Activated CD8-positive, alpha-beta T cell treated with anti-CD3 and anti-CD28 coated beads, Interleukin-2, amount 10 ng/mL, durations not matched to agents 7 days and 5 days (primary cell): ENCODE measurements around the gene AGAP1. TPM values are rescaled to one million over a fixed set of nuclear protein-coding genes. Genes with fewer than 3 reads are reported as not detected.

Experiments
- ATAC-seq: fragments of 150-1000 bp; cut with Tn5 transposase; one replicate; pipeline ENCODE4 v1.10.0; 2021; ENCODE audit warnings: moderate library complexity
- CTCF ChIA-PET: fragments of 350-600 bp; sonication (Branson Sonifier 250); formaldehyde crosslinking; loops from one replicate; lab custom pipeline; 2021; ENCODE audit warnings: antibody characterized with exemption; lab: Charles Lee
- POLR2A ChIA-PET: fragments of 350-600 bp; sonication (Branson Sonifier 250); formaldehyde crosslinking; loops from one replicate; lab custom pipeline; 2021; ENCODE audit warnings: antibody characterized with exemption; lab: Charles Lee
- DNase-seq: peaks from one replicate; pipeline ENCODE4 v3.0.0-alpha.2; 2020
- H3K27ac Mint-ChIP-seq: one replicate; pipeline ENCODE4 v1.8.0; 2021; ENCODE audit warnings: mild to moderate bottlenecking, mixed read lengths
- H3K27me3 Mint-ChIP-seq: one replicate; pipeline ENCODE4 v1.8.0; 2021; ENCODE audit warnings: low read depth, mixed read lengths
- H3K36me3 Mint-ChIP-seq: one replicate; pipeline ENCODE4 v1.8.0; 2021; ENCODE audit warnings: low read depth, mixed read lengths
- H3K4me1 Mint-ChIP-seq: one replicate; pipeline ENCODE4 v1.8.0; 2021; ENCODE audit warnings: low read depth, mixed read lengths
- H3K4me3 Mint-ChIP-seq: one replicate; pipeline ENCODE4 v1.8.0; 2021; ENCODE audit warnings: mild to moderate bottlenecking, mixed read lengths
- H3K9me3 Mint-ChIP-seq: one replicate; pipeline ENCODE4 v1.8.0; 2022; ENCODE audit warnings: mixed read lengths; ENCODE audit not compliant: insufficient read depth
- total RNA-seq, 2 experiments: library from RNA; stranded (reverse); gene quantifications; one replicate each; pipeline ENCODE4 v1.2.3, GENCODE V29; 2021

AGAP1 gene
- total RNA-seq, 2 experiments from 2014 or later: 0.82 to 1.3 TPM

GRCh38 chr2:235834781-235835180, 340.9 kb downstream of the AGAP1 start:
- ATAC-seq (no peak), DNase-seq (no peak)
- POLR2A ChIA-PET: no interaction called here
- Mint-ChIP-seq H3K27ac (no peak overlapping the region), H3K36me3 (no peaks in the 10 kb centered on the region), H3K27me3 (no peaks in the 10 kb centered on the region), H3K4me1 (no peaks in the 10 kb centered on the region), H3K4me3 (no peak overlapping the region), H3K9me3 (no peaks in the 10 kb centered on the region)
- CTCF ChIA-PET: no interaction called here

- no peaks in the 10 kb centered on the region for H3K4me1 Mint-ChIP-seq
- CTCF ChIA-PET: no interaction called here
- H3K36me3 Mint-ChIP-seq: no peaks in the 10 kb centered on the region
These were observed 342.0 kb downstream of the AGAP1 start for GRCh38 chr2:235835810-235836209.

GRCh38 chr2:235836491-235836911, 342.7 kb downstream of the AGAP1 start:
- no peaks in the 10 kb centered on the region for H3K27me3 Mint-ChIP-seq
- no peaks in the 10 kb centered on the region for H3K36me3 Mint-ChIP-seq
- H3K27ac Mint-ChIP-seq: no peak overlapping the region
- ATAC-seq (no peak), DNase-seq (no peak)
- ChIA-PET CTCF (no interaction called here), POLR2A (interaction anchor here (0.6 kb wide), 1 partner anchor 620 kb away, joined by 3 read pairs; no protein-coding TSS in a partner anchor)
- no peak overlapping the region for H3K4me3 Mint-ChIP-seq
- H3K9me3 Mint-ChIP-seq: no peaks in the 10 kb centered on the region
- no peaks in the 10 kb centered on the region for H3K4me1 Mint-ChIP-seq

More at GRCh38 chr2:235835810-235836209, 342.0 kb downstream of the AGAP1 start:
- no peaks in the 10 kb centered on the region for H3K27me3 Mint-ChIP-seq
- no peak for DNase-seq
- H3K4me3 Mint-ChIP-seq: no peak overlapping the region
- H3K27ac Mint-ChIP-seq: no peak overlapping the region
- ATAC-seq: no peak
- no peaks in the 10 kb centered on the region for H3K9me3 Mint-ChIP-seq
- POLR2A ChIA-PET: interaction anchor here (0.6 kb wide), 1 partner anchor 620 kb away, joined by 3 read pairs; no protein-coding TSS in a partner anchor

GRCh38 chr2:235839226-235839625, 345.4 kb downstream of the AGAP1 start:
- ChIA-PET CTCF (no interaction called here), POLR2A (no interaction called here)
- no peaks in the 10 kb centered on the region for H3K9me3 Mint-ChIP-seq
- H3K36me3 Mint-ChIP-seq: no peaks in the 10 kb centered on the region
- ATAC-seq: no peak
- DNase-seq: no peak
- no peak overlapping the region for H3K4me3 Mint-ChIP-seq
- H3K4me1 Mint-ChIP-seq: no peaks in the 10 kb centered on the region
- H3K27me3 Mint-ChIP-seq: no peaks in the 10 kb centered on the region
- no peak overlapping the region for H3K27ac Mint-ChIP-seq

- ATAC-seq: no peak
- Mint-ChIP-seq H3K27ac (no peak overlapping the region), H3K4me1 (no peaks in the 10 kb centered on the region), H3K9me3 (no peaks in the 10 kb centered on the region), H3K36me3 (no peaks in the 10 kb centered on the region), H3K4me3 (no peak overlapping the region), H3K27me3 (no peaks in the 10 kb centered on the region)
- DNase-seq: no peak
- CTCF ChIA-PET: no interaction called here
- POLR2A ChIA-PET: no interaction called here
These were observed 346.1 kb downstream of the AGAP1 start for GRCh38 chr2:235839974-235840373.

GRCh38 chr2:235841863-235842262, 348.0 kb downstream of the AGAP1 start:
- Mint-ChIP-seq H3K4me3 (no peak overlapping the region), H3K4me1 (no peaks in the 10 kb centered on the region), H3K36me3 (no peaks in the 10 kb centered on the region), H3K27ac (no peak overlapping the region), H3K27me3 (no peaks in the 10 kb centered on the region), H3K9me3 (no peaks in the 10 kb centered on the region)
- ChIA-PET POLR2A (no interaction called here), CTCF (no interaction called here)
- ATAC-seq (no peak), DNase-seq (no peak)

- Mint-ChIP-seq H3K4me3 (no peak overlapping the region), H3K4me1 (no peaks in the 10 kb centered on the region), H3K36me3 (no peaks in the 10 kb centered on the region), H3K27ac (no peak overlapping the region), H3K27me3 (no peaks in the 10 kb centered on the region), H3K9me3 (no peaks in the 10 kb centered on the region)
- CTCF ChIA-PET: no interaction called here
- ATAC-seq (no peak), DNase-seq (no peak)
- POLR2A ChIA-PET: no interaction called here
These were observed 349.1 kb downstream of the AGAP1 start for GRCh38 chr2:235842941-235843340.

GRCh38 chr2:235843591-235844395, 349.9 kb downstream of the AGAP1 start:
- H3K27me3 Mint-ChIP-seq: no peaks in the 10 kb centered on the region
- CTCF ChIA-PET: no interaction called here

GRCh38 chr2:235844561-235844960, 350.7 kb downstream of the AGAP1 start:
- ChIA-PET CTCF (no interaction called here), POLR2A (no interaction called here)
- Mint-ChIP-seq H3K4me1 (no peaks in the 10 kb centered on the region), H3K36me3 (no peaks in the 10 kb centered on the region), H3K27ac (no peak overlapping the region), H3K27me3 (no peaks in the 10 kb centered on the region), H3K4me3 (no peak overlapping the region), H3K9me3 (no peaks in the 10 kb centered on the region)
- DNase-seq: no peak
- ATAC-seq: no peak

More at GRCh38 chr2:235843591-235844395, 349.9 kb downstream of the AGAP1 start:
- H3K36me3 Mint-ChIP-seq: no peaks in the 10 kb centered on the region
- H3K4me3 Mint-ChIP-seq: no peak overlapping the region
- H3K27ac Mint-ChIP-seq: no peak overlapping the region
- DNase-seq (no peak), ATAC-seq (no peak)
- POLR2A ChIA-PET: no interaction called here
- no peaks in the 10 kb centered on the region for H3K9me3 Mint-ChIP-seq
- H3K4me1 Mint-ChIP-seq: no peaks in the 10 kb centered on the region

GRCh38 chr2:235845245-235845644, 351.4 kb downstream of the AGAP1 start:
- POLR2A ChIA-PET: no interaction called here
- no peaks in the 10 kb centered on the region for H3K27me3 Mint-ChIP-seq
- ATAC-seq: no peak
- CTCF ChIA-PET: no interaction called here
- no peak overlapping the region for H3K4me3 Mint-ChIP-seq
- no peak overlapping the region for H3K27ac Mint-ChIP-seq
- no peaks in the 10 kb centered on the region for H3K4me1 Mint-ChIP-seq
- no peak for DNase-seq
- H3K36me3 Mint-ChIP-seq: no peaks in the 10 kb centered on the region
- H3K9me3 Mint-ChIP-seq: no peaks in the 10 kb centered on the region

GRCh38 chr2:235847576-235847975, 353.7 kb downstream of the AGAP1 start:
- Mint-ChIP-seq H3K27ac (no peak overlapping the region), H3K27me3 (peaks cover 2% of the 10 kb centered on the region), H3K36me3 (no peaks in the 10 kb centered on the region), H3K4me3 (no peak overlapping the region), H3K9me3 (no peaks in the 10 kb centered on the region), H3K4me1 (no peaks in the 10 kb centered on the region)
- POLR2A ChIA-PET: no interaction called here
- no peak for DNase-seq
- no peak for ATAC-seq
- CTCF ChIA-PET: no interaction called here

- POLR2A ChIA-PET: no interaction called here
- no peak overlapping the region for H3K27ac Mint-ChIP-seq
- no peaks in the 10 kb centered on the region for H3K9me3 Mint-ChIP-seq
- no peaks in the 10 kb centered on the region for H3K36me3 Mint-ChIP-seq
- DNase-seq (no peak), ATAC-seq (no peak)
- peaks cover 2% of the 10 kb centered on the region for H3K27me3 Mint-ChIP-seq
- CTCF ChIA-PET: no interaction called here
- H3K4me3 Mint-ChIP-seq: no peak overlapping the region
- H3K4me1 Mint-ChIP-seq: no peaks in the 10 kb centered on the region
These were observed 354.2 kb downstream of the AGAP1 start for GRCh38 chr2:235848055-235848454.
